Peyer's patch (tissue), 4 donors: Measurements from ENCODE around the gene TMEM119.

Experiments used
- CTCF ChIP-seq, 6 experiments: fragments of 450-650 bp in 4 of 6; fragments of 200-600 bp in 2 of 6; sonication (generic) in 1 of 6; IDR thresholded peaks; one replicate each; pipeline ENCODE4 v1.5.1; 2017 to 2019; ENCODE audit warnings: antibody characterized with exemption in 6 of 6, mild to moderate bottlenecking in 3 of 6, moderate library complexity in 1 of 6
- POLR2A ChIP-seq, 2 donors: fragments of 450-650 bp; IDR thresholded peaks; one replicate each; pipeline ENCODE4 v1.5.1; 2017; ENCODE audit warnings: antibody characterized with exemption in 2 of 2, mild to moderate bottlenecking in 2 of 2, moderate library complexity in 2 of 2

- TF ChIP-seq CTCF (IDR thresholded peaks at IDR 0.05), result no peak
- TF ChIP-seq POLR2A (IDR thresholded peaks at IDR 0.05), result no peak
These were observed 26.2 kb downstream of the TMEM119 start for GRCh38 chr12:108571609-108572165.
